ENCODE results near the gene SPRED1.

The SPRED1 gene

DNA sequence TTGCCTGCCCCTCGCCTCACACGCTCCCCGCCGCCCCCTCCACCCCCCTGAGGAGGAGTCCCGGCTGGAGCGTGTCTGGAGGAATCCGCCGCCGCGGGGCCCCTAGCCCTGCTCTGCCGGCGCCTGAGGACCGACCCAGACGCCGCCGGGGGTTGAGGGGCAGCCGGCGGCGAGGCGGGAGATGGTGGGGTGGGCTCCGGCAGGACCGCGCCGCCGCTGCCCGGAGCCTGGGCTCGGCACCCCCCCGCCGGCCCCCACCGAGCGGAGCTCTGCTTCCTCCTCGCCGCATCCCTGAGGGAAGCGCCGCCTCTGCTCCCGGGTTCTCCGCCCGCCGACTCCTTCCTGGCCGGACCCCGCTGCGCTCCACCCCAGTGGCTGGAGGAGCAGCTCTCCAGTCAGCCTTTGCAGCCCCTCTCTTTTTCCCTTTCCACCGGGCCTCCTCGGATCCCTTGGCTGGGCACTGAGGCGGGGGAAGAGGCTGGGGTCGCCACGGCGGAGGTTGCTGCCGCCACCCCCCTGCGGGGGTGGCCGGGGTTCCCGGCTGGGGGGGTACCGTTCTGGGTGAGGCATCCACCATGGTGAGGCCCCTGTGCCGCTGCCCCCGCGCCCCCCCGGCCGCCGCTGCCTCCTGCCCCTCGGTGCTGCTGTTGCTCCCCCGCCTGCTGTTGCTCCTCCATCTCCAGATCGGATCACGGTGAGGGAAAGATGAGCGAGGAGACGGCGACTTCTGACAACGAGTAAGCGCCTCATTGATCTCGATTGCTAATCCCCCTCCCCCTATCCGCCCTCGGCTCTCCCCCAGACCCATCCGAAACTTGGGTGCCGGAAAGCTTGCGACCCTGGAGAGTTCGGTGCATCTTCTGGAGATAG, at the start of gene SPRED1:
Gene SPRED1, plus strand, starts transcription at position 356 of the 870 bp plus-strand sequence. Its CDS starts 350 bp downstream, at position 706.
- DNase-seq (ENCODE audit: extremely low read depth in 1 of 2, low read depth in 1 of 2), result no peak

DNA sequence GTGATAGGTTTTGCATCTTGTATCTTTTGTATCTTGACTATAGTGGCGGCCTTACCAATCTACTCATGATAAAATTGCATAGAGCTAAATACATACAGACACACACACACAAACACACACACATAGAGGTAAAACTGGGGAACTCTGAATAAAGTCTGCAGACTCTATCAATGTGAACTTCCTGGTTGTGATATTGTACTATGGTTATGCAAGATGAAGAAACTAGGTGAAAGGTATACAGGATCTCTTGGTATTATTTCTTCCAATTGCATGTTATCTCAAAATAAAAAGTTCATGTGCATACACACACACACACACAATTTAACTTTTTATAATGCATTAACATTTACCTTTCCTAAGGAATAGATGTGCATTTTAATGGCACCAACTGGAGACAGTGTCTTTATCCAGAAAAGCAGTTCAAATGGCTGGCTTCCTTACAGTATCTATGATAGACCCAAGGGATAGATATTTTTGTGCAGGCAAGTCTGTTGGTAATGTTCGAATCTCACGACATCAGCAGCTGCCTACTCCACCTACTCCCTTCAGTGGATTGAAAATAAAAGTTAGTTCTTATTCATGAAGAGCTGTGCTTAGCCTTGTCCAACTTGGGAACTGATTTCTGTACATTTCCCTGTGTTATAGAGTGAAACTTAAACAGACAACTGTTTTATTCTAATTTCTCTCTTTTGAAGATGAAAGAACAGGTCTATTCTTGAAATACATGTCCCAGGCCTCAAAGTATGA, 46.9 kb upstream of the SPRED1 start:
- no peak for DNase-seq (ENCODE audit: extremely low read depth in 1 of 2, low read depth in 1 of 2)

- DNase-seq (ENCODE audit: extremely low read depth in 1 of 2, low read depth in 1 of 2), result no peak
Observed at GRCh38 chr15:38207621-38208020, 45.0 kb upstream of the SPRED1 start.

GRCh38 chr15:38208206-38208605, 44.4 kb upstream of the SPRED1 start:
- no peak for DNase-seq (ENCODE audit: extremely low read depth in 1 of 2, low read depth in 1 of 2)

- no peak for DNase-seq (ENCODE audit: extremely low read depth in 1 of 2, low read depth in 1 of 2)
Observed at GRCh38 chr15:38208779-38209178, 43.9 kb upstream of the SPRED1 start.

- DNase-seq (ENCODE audit: extremely low read depth in 1 of 2, low read depth in 1 of 2), result no peak
Observed at GRCh38 chr15:38211249-38211648, 41.4 kb upstream of the SPRED1 start.

DNA sequence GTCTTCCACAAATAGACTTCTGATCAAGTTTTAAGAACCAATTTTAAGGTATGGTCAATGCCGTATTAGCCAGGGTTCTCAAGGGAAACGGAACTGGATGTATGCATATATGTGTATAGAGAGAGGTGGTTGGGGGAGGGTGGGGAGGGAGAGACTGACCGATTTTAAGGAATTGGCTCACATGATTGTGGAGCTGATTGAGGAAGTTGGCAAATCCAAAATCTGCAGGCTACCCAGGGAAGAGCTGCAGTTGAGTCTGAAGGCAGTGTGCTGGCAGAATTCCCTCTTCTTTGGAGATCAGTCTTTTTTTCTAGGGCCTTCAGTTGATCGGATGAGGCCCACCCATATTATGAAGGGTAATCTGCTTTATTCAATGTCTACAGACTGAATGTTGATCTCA, 40.8 kb upstream of the SPRED1 start:
- no peak for DNase-seq (ENCODE audit: extremely low read depth in 1 of 2, low read depth in 1 of 2)

GRCh38 chr15:38212729-38213351, 39.8 kb upstream of the SPRED1 start:
- DNase-seq (ENCODE audit: extremely low read depth in 1 of 2, low read depth in 1 of 2), result no peak

- no peak for DNase-seq (ENCODE audit: extremely low read depth in 1 of 2, low read depth in 1 of 2)
Observed at GRCh38 chr15:38213356-38213755, 39.3 kb upstream of the SPRED1 start.

DNA sequence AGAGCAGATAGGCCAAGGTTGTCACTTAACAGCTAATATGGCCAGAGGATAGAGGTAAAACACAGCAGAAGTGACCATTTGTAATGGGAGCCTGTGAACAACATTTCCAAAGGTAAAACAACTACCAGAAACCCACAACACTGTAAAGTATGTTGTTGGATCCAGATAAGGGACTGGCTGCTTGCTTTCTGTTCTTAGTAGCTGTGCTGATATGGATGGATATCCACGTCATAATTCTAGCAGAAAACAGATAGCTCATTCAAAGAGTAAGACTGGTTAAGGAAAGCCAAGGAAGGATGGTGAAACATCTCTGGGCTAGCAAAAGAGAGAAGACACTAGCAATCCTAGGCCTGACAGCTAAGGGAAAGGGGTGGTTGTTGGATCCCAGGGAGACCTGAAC, 36.9 kb upstream of the SPRED1 start:
- DNase-seq (ENCODE audit: extremely low read depth in 1 of 2, low read depth in 1 of 2), result no peak

- no peak for DNase-seq (ENCODE audit: extremely low read depth in 1 of 2, low read depth in 1 of 2)
Observed at GRCh38 chr15:38216763-38217162, 35.9 kb upstream of the SPRED1 start.

DNA sequence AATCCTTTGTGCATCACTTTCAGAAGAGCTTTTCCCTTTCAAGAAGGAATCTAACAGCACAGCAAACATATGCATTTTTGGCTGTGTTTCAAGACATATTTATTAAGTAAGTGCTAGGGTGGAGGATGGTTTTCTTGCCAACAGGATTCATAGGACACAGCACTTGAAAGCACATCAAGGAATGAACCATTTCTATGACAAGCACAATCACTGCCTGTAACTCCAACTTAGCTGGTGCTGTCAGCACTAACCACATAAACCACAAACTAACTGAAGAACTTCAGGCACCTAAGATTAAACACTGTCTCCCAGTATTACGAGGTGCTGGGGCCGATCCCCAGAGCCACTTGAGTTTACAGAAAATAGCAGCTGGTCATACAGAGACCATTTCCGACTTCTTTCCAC, 35.4 kb upstream of the SPRED1 start:
- no peak for DNase-seq (ENCODE audit: extremely low read depth in 1 of 2, low read depth in 1 of 2)

DNA sequence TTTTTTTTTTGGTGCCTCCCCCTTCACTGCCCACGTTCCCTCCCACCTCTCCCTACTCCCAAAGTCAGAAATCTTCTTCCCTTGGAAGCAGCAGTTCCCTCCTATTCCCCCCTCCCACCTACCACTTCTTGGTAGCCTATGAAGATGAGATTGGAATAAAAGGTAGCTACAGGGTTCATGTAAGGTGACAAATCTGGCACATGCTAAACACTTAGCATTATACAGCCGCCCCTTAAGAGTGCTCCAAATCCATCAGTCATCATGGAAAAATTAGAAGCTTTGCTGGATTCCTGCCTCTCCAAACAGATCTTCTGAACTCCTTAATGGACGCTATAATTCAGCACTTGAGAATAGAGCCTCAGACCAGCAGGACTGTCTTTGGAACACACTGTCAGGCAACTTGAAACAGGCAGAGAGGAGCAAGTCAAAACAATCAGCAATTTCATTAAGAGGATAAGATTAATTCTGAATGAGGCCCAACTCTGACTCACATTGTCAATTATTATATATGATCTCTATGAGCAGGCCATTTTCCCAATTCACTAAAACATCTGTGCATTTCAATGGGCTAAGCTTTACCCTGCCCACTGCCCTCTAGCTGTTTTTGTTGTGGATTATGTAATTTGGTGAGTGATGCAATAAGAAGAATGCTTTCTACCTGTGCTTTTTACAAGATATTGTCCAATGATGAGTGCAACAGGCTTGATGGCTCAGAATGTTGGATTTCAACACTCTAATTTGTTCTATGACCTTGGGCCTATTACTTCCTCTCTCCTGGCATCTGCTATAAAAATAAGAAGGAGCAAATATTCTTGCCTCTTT, 34.6 kb upstream of the SPRED1 start:
- DNase-seq (ENCODE audit: extremely low read depth in 1 of 2, low read depth in 1 of 2), result no peak

DNA sequence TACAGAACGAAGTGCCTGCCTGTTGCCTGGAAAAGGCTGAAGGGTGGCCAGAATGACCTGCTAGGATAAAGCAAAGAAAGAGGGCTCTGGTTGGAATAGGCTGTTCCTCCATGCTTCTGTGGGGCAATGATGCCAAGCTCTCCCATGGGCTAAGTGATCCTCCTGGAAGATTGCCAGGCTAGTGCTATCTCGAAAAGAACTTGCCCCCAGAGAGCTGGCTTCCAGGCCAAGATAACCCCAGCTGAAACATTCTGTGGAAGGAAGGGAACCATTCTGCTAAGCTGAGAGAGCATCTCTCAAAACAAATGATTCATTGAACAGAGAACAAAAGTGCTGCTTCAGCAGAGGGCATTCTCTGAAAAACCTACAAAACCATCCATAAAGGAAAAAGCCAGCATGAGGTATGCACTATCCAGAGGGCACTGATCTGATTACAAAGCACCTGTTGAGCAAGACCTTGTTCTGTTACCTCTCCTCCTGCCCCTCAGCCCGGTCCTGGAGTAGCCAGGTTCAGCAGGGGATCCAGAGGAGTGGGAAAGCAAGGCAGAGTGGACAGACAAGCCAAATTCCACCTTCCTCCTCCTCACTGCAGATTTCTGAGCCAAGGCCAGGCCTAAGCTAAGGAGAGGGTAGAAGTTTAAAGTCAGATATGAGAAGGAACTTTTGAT, 31.9 kb upstream of the SPRED1 start:
- DNase-seq (ENCODE audit: extremely low read depth in 1 of 2, low read depth in 1 of 2), result no peak

DNA sequence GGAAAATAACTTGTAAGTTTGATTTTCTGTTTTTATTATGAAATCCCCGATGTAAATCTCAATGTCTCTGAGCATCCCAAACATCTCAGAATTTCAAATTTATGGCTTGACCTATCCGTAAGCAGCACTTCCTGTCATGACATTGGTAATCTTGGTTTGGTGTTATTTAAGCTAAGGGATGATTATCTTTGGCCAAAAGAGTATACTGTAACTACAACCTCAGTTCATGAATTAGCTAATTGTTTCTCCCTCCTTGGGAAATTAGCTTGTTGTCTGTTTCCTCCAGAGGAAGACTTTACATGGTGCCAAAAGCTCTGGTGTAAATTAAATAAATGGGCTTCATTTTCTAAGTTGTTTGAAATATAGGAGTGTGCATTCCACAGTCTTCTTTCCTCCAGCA, 28.1 kb upstream of the SPRED1 start:
- DNase-seq (ENCODE audit: extremely low read depth in 1 of 2, low read depth in 1 of 2), result no peak

GRCh38 chr15:38225381-38225780, 27.3 kb upstream of the SPRED1 start:
- DNase-seq (ENCODE audit: extremely low read depth in 1 of 2, low read depth in 1 of 2), result no peak

- no peak for DNase-seq (ENCODE audit: extremely low read depth in 1 of 2, low read depth in 1 of 2)
Observed at GRCh38 chr15:38226608-38227266, 25.9 kb upstream of the SPRED1 start.

GRCh38 chr15:38227941-38228340, 24.7 kb upstream of the SPRED1 start:
- no peak for DNase-seq (ENCODE audit: extremely low read depth in 1 of 2, low read depth in 1 of 2)

DNA sequence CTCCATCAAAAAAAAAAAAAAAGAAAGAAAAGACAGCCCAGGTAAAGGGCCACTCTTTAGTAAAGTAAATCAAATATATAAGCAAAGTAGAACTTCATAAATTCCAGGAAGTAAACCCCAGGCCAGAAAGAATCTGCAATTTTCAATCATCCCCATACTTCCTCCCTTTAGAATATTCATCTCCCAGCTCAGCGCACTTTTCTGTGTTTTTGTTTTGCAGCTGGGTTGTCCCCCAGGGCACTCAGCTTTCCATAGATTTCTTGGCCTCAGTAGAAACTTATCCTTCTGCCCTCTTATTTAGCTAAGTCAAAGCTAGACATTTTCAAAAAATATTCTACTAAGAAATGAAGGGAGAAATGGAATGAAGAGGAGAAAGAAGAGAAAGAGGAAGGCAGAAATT, 24.0 kb upstream of the SPRED1 start:
- DNase-seq (ENCODE audit: extremely low read depth in 1 of 2, low read depth in 1 of 2), result no peak

Data from activated CD8-positive, alpha-beta memory T cell treated with anti-CD3 and anti-CD28 coated beads for 1 hour (primary cell).